Uterus (tissue), 4 donors: ENCODE measurements around the gene CDK3. TPM values are rescaled to one million over a fixed set of nuclear protein-coding genes. Genes with fewer than 3 reads are reported as not detected.
A peak's percentile ranks its signal among the peaks of the same experiment; 100 is the strongest.

Source experiments
- DNase-seq, 2 donors: peaks; one replicate each; pipeline ENCODE4 v3.0.0-alpha.2; 2019 to 2020
- H3K27ac ChIP-seq, 2 donors: fragments of 200-600 bp; sonication (generic); 1 replicate in 1 of 2; 2 replicates in 1 of 2; pipeline ENCODE4 v1.5.1; 2016 to 2018
- H3K27me3 ChIP-seq, 2 donors: fragments of 200-600 bp; sonication (generic); one replicate each; pipeline ENCODE4 v1.5.1; 2018 to 2019; ENCODE audit warnings: control low read depth in 1 of 2
- H3K36me3 ChIP-seq, 2 donors: fragments of 200-600 bp; sonication (generic); one replicate each; pipeline ENCODE4 v1.5.1; 2019; ENCODE audit warnings: control low read depth in 1 of 2
- H3K4me1 ChIP-seq, 2 donors: fragments of 200-600 bp; sonication (generic); one replicate each; pipeline ENCODE4 v1.5.1; 2018 to 2019; ENCODE audit warnings: control low read depth in 1 of 2
- H3K4me3 ChIP-seq, 2 donors: fragments of 200-600 bp; sonication (generic); 1 replicate in 1 of 2; 2 replicates in 1 of 2; pipeline ENCODE4 v1.5.1; 2018 to 2019; ENCODE audit warnings: mild to moderate bottlenecking in 1 of 2
- H3K9me3 ChIP-seq, 2 donors: fragments of 200-600 bp; sonication (generic); one replicate each; pipeline ENCODE4 v1.5.1; 2019; ENCODE audit warnings: control low read depth in 1 of 2
- CTCF ChIP-seq, 4 experiments: fragments of 200-600 bp in 2 of 4; fragments of 450-650 bp in 2 of 4; sonication (generic) in 2 of 4; IDR thresholded peaks; one replicate each; pipeline ENCODE4 v1.5.1; 2016 to 2019; ENCODE audit warnings: antibody characterized with exemption in 4 of 4, mild to moderate bottlenecking in 2 of 4, moderate library complexity in 1 of 4
- POLR2A ChIP-seq, 2 donors: fragments of 450-650 bp; IDR thresholded peaks; one replicate each; pipeline ENCODE4 v1.6.1; 2016; ENCODE audit warnings: antibody characterized with exemption in 2 of 2, mild to moderate bottlenecking in 1 of 2, moderate library complexity in 1 of 2
- intact Hi-C: fragments of 100-400 bp; cut with DNase I; formaldehyde crosslinking; loops from one replicate; pipeline ENCODE4 v1.15.1; 2023; ENCODE audit warnings: low total_unique reads
- total RNA-seq, 4 donors: library from RNA; depleted of rRNA in 3 of 4; stranded (reverse); fragments of >200 nt in 3 of 4; gene quantifications; one replicate each; pipeline versions ENCODE4 v1.1.0 to v1.2.4, GENCODE V29; 2014 to 2023
- donor health status: DM: yes; HTN: yes; CAD: no.

The CDK3 gene
- total RNA-seq, 4 donors from 2014 or later, result 8.5 to 10.8 (median 9.6) TPM; not detected in 1

GRCh38 chr17:76014100-76014924 lies 13.7 kb downstream of the CDK3 start:
- no peaks in the 10 kb centered on the region for H3K9me3 ChIP-seq
- TF ChIP-seq POLR2A (IDR thresholded peaks at IDR 0.05) (no peak), CTCF (IDR thresholded peaks at IDR 0.05) (peak; percentile 88 to 94 (median 93))
- no peak overlapping the region for H3K4me3 ChIP-seq
- no peaks in the 10 kb centered on the region for H3K27me3 ChIP-seq
- H3K36me3 ChIP-seq, result no peaks in the 10 kb centered on the region
- H3K27ac ChIP-seq, result no peak overlapping the region
- intact Hi-C loops, result no loop called here
- peak; percentile 60 to 66 for DNase-seq
- no peaks in the 10 kb centered on the region for H3K4me1 ChIP-seq

GRCh38 chr17:76014925-76015261 lies 14.2 kb downstream of the CDK3 start:
- Histone ChIP-seq H3K27me3 (no peaks in the 10 kb centered on the region), H3K4me1 (no peaks in the 10 kb centered on the region), H3K9me3 (no peaks in the 10 kb centered on the region), H3K36me3 (no peaks in the 10 kb centered on the region), H3K4me3 (no peak overlapping the region), H3K27ac (no peak overlapping the region)
- DNase-seq, result no peak
- intact Hi-C loops, result no loop called here
- TF ChIP-seq POLR2A (IDR thresholded peaks at IDR 0.05), result no peak
- TF ChIP-seq CTCF (IDR thresholded peaks at IDR 0.05), result no peak

- no peak overlapping the region for H3K27ac ChIP-seq
- no peaks in the 10 kb centered on the region for H3K36me3 ChIP-seq
- H3K9me3 ChIP-seq, result no peaks in the 10 kb centered on the region
- no peak for DNase-seq
- no peaks in the 10 kb centered on the region for H3K27me3 ChIP-seq
- TF ChIP-seq POLR2A (IDR thresholded peaks at IDR 0.05), result no peak
- no peak overlapping the region for H3K4me3 ChIP-seq
- no peaks in the 10 kb centered on the region for H3K4me1 ChIP-seq
- intact Hi-C loops, result no loop called here
Observed at GRCh38 chr17:76017481-76018339, 17.1 kb downstream of the CDK3 start.

GRCh38 chr17:76018340-76018680 lies 17.7 kb downstream of the CDK3 start:
- no peaks in the 10 kb centered on the region for H3K36me3 ChIP-seq
- intact Hi-C loops, result no loop called here
- TF ChIP-seq POLR2A (IDR thresholded peaks at IDR 0.05) (no peak), CTCF (IDR thresholded peaks at IDR 0.05) (no peak)
- no peak for DNase-seq
- no peaks in the 10 kb centered on the region for H3K4me1 ChIP-seq
- no peak overlapping the region for H3K4me3 ChIP-seq
- no peaks in the 10 kb centered on the region for H3K9me3 ChIP-seq
- no peaks in the 10 kb centered on the region for H3K27me3 ChIP-seq
- H3K27ac ChIP-seq, result no peak overlapping the region

- Histone ChIP-seq H3K4me3 (no peak overlapping the region), H3K4me1 (no peaks in the 10 kb centered on the region), H3K36me3 (no peaks in the 10 kb centered on the region), H3K27me3 (no peaks in the 10 kb centered on the region), H3K27ac (no peak overlapping the region), H3K9me3 (no peaks in the 10 kb centered on the region)
- intact Hi-C loops, result no loop called here
- DNase-seq, result no peak
- TF ChIP-seq POLR2A (IDR thresholded peaks at IDR 0.05), result no peak
- TF ChIP-seq CTCF (IDR thresholded peaks at IDR 0.05), result no peak
Observed at GRCh38 chr17:76018801-76019200, 18.1 kb downstream of the CDK3 start.
